ENCODE data around the gene JAK2.

DNA sequence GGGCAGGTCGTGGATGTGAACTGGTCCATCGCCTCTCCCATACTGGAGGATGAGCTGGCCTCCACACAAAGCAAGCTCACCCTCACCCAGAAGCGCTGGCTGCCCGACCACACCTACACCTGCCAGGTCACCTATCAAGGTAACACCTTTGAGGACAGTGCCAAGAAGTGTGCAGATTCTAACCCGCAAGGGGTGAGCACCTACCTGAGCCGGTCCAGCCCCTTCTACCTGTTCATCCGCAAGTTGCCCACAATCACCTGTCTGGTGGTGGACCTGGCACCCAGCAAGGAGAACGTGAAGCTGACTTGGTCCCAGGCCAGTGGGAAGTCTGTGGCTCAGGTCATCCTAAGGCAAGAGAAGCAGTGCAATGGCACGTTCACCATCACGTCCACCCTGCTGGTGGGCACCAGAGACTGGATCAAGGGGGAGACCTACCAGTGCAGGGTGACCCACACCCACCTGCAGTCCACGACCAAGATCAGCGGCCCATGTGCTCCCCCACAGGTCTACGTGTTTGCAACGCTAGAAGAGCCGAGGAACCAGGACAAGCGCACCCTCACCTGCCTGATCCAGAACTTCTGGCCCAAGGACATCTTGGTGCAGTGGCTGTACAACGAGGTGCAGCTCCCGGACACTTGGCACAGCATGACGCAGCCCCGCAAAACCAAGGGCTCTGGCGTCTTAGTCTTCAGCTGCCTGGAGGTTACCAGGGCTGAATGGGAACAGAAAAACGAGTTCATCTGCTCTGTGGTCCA is 129.1 kb downstream of the JAK2 start:
- TF ChIP-seq, protein P1, sequence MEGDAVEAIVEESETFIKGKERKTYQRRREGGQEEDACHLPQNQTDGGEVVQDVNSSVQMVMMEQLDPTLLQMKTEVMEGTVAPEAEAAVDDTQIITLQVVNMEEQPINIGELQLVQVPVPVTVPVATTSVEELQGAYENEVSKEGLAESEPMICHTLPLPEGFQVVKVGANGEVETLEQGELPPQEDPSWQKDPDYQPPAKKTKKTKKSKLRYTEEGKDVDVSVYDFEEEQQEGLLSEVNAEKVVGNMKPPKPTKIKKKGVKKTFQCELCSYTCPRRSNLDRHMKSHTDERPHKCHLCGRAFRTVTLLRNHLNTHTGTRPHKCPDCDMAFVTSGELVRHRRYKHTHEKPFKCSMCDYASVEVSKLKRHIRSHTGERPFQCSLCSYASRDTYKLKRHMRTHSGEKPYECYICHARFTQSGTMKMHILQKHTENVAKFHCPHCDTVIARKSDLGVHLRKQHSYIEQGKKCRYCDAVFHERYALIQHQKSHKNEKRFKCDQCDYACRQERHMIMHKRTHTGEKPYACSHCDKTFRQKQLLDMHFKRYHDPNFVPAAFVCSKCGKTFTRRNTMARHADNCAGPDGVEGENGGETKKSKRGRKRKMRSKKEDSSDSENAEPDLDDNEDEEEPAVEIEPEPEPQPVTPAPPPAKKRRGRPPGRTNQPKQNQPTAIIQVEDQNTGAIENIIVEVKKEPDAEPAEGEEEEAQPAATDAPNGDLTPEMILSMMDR (conservative IDR thresholded peaks at IDR 0.05; ENCODE audit: low read depth, low read length), result no peak
- no peak for TF ChIP-seq EZH2 (IDR thresholded peaks at IDR 0.05; ENCODE audit: borderline replicate concordance, low read depth, low read length, poor library complexity, severe bottlenecking)

All from A673 (cell line).